HG02938 (cell line): ENCODE results near the gene SMG5.

Source experiments
- ATAC-seq: cut with Tn5 transposase; IDR thresholded peaks from one replicate; pipeline ENCODE4 v1.9.1; 2021; ENCODE audit warnings: mild to moderate bottlenecking, moderate library complexity; ENCODE audit not compliant: unreplicated experiment

SMG5 gene

DNA sequence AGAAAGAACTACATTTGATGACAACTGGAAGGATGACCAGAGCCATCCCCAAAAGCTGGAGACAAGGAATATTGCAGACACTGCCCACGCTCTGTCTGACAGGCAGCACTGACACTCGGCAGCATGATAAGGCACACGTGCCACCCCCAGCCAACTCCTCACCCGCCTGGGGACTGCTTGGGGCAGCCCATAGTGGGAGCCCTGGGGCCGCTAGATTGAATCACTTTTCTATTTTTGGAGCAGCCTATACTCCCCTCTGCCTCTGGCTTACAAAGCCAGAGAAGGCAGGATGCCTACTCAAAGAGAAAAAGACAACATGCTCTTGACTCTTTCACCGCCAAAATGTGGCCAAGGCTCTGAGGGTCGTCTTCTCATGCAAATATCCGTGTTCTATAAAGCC is 1.3 kb downstream of the SMG5 start:
- ATAC-seq: no peak

DNA sequence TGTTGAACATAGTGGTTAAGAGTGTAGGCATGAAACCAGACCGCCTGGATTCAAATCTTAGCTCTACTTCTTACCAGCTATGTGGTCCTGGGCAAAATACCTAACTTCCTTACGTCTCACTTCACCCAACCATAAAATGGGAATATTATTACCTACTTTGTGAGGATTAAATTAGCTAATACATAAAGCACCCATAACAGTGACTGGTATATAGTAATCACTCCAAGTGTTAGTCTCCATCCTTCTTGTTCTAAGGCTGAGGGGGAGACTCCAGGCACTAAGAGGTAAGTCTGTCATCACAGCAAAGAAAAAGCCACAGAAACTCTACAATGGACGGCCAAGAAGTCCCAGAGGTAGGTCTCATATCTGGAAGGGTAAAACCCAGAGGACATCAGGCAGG is 2.8 kb downstream of the SMG5 start:
- ATAC-seq: no peak

DNA sequence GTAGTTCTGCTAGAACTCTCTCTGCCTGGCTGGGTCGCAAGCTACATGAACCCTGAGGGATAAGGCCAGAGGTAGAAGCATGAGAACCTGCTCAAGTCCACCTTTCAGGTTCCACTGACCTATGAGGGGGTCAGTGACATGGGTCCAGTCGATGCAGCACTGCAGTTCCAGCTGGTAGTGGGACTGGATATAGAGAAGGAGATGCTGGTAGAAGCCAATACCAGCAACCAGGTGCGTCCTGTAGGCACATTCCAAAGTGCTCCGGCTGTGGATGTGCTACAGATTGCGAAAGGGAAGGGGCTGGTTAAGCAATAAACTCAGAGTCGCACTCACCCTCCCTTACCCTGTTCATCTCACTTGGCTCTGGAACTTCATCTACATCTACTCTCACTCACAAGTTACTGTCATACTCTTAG is 5.7 kb downstream of the SMG5 start:
- no peak for ATAC-seq

DNA sequence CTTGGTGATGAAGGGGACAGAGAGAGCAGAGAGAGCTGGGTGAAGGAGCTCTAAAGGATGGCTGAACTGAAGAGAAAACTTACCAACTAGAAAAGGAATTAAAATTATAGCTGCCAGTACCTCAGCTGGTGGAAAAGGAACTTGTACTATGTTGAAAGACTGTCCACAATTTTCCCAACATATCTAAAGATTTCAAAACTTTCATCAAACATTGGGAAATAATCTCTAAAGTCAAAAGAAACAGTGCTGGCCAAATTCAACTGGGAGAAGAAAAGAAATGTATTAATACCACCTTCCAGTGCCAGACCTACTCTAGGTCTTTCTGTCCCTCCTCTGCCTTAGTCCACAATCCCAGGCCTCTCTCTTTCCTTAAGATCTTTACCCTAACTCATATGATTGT is 6.1 kb downstream of the SMG5 start:
- ATAC-seq: no peak

DNA sequence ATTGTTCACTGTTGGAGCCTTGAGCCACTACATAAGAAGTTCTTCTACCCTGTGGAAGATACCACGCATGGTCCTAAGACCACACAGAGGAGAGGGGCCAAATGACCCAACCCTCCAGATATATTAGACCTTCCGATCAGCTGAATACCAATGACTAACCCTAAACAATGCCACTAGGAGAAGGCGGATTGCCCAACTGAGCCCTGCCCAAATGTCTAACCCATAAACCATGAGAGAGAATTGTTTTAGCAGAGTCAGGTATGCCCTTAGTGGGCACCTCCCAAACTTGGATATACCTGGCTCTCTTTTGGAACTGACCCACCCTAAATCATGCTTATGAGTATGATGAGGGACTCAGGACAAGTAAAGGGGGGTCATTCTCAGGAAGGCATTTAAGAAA is 12.3 kb downstream of the SMG5 start:
- no peak for ATAC-seq

DNA sequence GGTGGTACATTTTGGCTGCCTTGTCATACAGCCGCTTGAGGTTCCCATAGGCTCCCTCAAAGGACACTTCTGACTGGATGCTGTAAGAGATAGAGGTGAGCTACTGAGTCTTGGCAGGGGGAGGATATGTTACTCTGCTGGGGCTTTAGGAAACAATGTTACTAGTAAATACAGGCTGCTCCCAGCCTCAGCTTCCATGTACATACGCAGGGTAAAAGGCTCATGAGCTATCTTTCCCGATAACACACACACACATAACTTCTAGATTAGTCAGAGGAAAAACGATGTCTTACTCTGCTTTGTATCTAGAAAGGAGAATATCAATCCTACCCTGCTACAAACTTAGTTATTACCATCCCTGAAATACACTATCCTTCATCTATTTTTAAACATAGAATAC is 14.3 kb downstream of the SMG5 start:
- ATAC-seq: no peak

DNA sequence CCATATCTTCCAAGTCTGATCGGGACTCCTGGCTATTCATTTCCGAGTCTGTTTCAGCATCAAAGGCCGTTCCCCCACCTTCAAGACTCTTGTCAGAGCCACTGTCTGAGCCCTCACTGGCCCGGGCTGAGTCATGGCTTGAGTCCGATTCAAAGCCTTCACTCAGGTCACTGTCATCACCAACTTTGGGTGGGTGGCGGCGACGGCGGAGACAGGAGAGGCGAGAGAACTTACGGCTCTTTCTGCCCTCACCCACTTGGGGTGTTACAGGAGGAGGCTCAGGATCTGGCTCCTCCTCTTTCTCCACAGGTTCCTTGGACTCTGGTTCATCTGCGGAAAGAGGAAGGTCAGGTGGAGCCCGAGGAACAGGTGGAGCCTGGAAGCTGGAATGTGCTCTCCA is 16.6 kb downstream of the SMG5 start:
- no peak for ATAC-seq

DNA sequence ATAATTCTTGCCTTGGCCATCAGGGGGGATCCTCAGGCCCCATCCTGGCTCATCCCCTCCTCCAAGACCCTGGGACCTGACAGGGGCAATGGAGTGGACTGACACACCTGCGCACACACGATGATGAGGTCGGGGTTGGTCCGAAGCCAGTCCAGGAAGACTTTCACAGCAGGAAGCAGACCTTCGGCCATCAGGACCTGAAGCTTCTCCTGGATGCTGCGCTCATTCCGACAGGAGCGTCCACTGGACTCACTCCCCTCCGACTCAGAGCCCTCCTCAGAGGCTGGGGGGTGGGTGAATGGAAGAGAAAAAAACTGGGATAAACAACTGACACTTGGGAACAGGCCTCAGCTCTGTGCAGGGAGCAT is 19.4 kb downstream of the SMG5 start:
- ATAC-seq: no peak

DNA sequence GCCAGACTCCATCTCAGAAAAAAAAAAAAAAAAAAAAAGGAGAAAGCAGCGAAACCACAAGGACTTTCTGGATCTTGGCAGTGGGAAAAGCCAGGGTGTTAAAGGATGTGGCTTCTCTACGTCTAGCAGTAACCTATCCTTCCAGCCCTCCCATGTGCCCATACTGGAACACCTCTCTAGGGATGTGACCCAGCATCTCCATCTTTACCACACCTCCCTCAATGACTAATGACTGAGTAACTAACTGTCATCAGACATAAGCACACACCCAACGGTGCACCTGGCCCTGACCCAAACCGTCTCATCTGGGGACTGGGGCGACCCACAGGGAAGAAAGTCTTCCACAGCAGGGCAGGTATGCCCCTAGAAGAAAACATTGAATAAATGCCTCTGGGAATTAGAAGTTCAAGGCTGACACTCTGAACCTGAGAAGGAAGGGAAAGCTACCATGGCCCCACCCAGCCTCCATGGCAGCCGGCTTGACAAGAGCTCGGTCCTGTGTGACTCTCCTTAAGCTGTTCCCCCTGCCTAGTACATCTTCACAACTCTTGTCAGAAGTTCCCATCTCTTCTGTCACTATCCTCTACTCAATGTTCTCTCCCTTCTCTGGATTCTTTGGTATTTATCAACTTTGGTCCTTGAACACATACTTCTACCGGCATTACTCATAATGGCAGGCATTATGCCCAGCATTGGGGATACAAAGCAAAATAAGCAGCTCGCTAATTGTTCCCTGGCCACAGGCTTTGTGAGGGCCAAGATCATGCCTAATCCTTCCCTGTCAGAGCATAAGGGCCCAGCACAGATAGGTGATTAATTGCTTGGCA is 20.0 kb downstream of the SMG5 start:
- no peak for ATAC-seq

DNA sequence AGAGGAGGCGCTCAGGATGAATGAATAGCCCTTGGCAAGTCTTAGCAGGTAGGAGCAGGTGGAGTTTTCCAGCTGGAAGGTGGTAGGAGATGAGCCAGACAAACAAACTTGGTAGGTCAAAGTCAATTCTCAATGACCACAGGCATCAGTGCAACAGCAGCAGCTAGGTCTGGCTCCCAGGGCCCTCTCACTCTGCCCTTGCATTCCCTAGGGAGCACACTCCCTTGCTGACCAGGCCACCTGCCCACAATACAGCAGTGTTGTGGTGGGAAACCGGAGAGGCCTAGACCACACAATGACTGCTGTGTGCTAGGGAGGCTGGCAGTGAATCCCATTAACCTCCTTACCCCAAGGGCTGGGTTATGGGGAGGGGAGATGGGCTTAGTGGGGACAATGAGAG is 21.7 kb downstream of the SMG5 start:
- ATAC-seq: no peak

DNA sequence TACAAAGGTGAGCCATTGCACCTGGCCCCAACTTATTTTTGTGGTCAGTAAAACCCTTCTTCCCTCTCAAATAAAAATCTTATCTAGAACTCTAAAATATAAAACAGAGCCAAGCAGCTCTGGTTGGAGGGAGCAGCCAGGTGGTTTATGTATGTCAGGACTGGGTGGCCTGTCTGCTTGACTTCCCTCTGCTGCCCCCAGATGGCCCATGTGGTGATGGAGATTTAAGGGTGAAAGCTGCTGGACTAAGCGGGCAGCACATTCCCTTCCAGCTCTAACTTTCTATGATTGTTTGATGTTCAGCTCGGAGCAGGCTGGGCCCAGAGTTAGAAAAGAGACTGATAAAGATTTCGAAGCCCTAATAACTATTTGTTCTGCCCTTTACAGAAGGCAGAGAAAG is 22.8 kb downstream of the SMG5 start:
- no peak for ATAC-seq

DNA sequence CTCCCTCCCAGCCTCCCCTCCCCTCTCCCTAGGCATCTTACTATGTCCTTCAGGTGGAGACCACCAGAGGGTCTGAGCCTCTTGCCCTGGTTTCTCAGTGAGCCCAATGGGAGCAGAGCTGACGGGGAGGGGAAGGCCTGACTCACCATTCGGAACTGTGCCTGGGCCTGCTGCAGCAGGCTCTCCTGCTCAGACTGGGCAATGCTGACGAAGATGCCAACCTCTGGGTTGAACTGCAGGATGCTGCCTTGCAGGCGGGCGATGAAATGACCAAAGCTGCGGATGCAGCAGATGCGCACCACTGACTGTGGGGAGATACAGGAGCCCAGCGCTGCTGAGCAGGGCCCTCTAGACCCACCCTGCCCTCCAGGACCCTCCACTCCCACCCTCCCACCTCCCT is 23.8 kb downstream of the SMG5 start:
- ATAC-seq: no peak

DNA sequence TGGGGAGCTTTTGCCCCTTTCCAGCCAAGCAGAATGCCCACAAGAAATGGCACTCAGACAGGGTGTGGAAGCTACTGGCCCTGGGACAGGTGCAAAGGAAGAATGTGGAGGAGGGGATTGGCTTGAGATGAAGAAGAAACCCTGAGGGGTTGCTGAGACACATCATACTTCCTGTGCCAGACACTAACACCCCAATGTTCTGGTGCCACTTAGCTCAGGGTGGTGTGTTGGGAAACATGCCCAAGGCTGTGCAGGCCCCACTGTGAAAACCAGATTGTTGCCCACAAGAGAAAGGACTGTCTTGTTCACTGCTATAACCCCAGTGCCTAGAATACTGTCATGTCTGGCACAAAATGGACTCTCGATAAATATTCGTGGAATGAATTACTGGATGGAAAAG is 24.9 kb downstream of the SMG5 start:
- no peak for ATAC-seq

DNA sequence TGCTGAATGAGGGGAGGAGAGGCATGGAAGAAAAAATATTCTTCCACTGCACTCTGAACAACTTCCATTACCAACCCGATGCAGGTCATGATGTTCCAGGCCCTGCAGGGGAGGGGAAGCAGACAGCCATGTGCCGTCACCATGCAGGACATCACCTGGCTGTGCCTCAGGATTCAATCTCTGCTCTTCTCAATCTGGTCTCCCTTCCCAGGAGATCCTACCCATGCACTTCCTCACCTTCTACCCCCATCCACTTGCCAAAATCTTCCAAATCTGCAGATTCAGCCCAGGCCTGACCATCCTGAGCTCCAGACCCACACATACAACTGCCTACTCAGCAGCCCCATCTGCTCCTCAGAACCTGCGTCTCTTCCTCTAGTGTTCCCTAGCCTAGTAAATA is 29.0 kb downstream of the SMG5 start:
- no peak for ATAC-seq

DNA sequence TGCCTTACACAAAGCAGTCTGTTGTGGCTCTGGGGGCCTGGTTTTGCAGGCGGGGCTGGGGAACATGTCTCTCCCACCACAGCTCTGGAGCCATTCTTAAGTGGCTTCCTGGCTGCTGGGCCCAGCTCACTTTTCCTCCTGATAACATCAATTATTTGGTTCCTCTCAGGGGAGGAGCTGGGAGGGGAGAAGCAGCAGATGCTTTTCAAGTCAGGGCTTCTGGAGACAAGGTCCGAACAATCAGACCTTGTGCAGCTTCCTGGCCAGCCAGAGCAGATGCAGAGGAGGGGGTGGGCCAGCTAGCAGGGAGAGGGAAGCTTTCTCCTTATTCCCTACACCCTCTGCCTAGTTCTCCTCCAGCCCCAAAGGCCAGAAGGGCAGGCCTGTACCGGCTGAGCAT is 31.1 kb downstream of the SMG5 start:
- ATAC-seq: no peak

DNA sequence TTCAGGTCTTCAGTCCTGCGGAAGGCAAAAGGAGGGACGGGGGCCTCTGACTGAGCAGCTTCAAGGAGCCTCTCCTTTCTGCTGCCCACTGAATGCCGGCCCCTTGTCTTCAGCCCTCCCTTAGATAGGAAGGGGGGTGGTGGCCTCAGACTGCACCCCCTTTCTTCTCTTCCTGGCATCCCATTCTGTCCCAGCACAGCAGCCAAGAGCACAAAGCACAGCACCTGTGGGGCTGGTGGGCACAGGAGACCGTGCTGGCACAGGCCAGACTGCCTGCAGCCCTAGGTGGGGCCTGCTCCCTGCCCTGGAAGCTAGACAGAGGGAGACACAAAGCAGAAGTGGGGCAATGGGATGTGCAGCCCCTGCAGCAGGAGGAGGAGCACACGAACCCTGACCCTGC is 33.0 kb downstream of the SMG5 start:
- ATAC-seq: no peak

DNA sequence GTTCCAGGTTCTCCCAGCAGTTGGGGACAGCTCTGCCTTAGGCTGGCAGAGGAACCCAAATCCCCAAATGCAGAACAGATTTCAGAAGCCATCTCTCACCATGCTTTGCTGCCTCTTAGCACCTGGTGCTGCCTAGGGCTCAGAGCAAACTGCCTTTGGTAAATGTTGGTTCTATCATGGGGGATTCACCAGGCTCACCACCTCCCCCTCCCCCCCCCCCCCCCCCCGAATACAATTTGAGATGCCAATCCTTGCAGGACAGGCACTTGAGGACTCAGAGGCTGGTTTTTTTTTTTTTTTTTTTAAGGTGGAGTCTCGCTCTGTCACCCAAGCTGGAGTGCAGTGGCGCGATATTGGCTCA is 34.3 kb downstream of the SMG5 start:
- ATAC-seq: no peak

DNA sequence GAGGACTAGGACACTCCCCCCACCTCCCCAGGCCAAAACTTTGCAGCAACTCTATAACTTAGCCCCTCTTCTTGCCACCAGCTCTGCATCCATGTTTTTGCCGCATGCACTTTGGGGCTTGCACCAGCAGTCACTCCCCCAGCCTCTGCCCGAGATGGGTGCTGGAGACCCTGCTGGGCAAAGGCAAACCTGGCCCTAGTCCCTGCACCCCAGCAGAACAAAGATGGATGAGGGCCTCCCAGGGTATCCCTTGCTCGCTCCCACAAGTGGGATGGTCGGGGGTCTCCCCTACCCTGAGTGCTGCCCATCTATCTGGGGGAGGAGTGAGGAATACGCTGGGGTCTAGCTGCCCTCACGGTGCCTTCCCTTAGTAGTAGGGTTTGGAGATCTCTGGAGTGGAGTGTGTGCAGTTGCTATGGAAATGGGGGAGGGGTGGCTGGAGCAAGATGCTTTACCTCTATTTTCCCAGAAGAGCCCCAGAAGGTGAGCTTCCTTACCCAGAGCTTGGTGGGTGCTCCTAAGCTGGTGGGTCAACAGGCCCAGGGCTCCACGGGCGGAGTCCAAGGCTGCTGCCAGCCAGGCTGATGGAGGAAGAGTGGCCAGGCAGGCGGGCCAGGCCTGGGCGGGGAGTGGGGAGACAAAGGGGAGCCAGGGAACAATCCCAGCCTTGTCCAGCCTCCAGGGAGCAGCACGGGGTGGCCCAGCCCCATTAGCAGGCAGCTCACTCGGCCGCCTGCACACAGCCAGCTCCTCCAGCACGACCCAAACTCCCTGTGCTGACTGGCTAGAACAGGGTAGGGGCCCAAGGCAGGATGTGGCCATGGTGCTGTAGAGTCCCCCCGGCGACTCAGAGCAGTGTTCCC is 34.9 kb downstream of the SMG5 start, which contains the start of gene PAQR6:
Gene PAQR6, minus strand, starts transcription at position 597 of the 863 bp plus-strand sequence. CDS start 1,325 bp downstream, outside the sequence.
- ATAC-seq: no peak

DNA sequence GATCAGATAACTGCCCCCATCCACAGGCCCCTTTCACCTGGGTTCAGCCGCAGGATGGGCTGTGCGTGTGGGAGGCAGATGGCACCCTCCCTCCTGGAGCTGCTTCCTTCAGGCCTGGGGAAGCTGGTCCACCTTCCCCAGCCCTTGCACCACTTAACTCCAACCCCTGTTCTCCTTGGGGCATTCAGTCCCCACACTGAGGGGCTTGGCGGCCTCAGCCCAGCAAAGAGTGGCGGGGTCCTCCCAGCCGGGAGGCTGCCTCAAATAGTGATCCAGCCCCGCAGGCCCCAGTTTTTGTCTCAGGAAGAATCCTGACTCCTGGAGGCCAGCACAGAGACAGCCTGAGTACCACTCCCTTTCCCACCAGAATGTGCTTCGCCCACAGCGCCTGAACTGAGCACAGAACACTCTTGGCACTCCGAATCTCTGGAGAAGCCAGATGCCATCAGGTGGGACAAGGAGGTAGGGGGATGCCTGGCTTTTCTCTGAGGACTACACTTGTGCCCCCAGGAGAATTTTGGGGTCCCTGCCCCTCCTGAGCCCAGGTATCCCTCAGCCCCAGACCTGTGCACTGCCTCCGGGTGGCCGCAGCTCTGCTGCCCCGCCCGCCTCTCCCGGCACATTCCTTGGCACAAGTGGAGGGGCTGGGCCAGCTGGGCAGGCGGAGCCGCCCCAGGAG is 35.7 kb downstream of the SMG5 start:
- ATAC-seq: no peak

DNA sequence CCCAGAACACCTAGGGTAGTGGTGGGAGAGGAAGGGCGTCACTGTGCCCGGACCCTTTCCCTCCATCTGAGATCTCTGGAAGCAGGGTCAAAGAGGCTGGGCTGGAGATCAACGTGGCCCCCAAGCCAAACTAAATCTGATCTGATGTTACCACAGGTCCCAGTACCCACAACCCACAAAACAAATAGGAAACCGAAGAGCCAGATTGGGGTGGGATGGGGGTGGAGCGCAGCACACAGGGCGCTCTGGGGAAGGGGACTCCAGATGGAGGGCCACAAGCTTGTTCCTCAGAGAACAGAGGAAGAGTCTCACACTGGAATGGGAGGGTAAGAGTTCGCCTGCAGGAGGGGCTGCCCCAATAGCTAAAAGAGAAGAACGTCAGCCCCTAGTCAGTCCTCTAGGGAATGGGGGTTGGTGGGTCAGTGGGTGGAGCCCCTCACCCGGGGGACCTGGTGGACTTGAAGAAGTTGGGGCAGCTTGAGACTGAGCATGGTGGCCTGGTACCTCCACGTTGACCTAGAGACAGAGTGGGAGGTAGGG is 36.3 kb downstream of the SMG5 start:
- no peak for ATAC-seq

DNA sequence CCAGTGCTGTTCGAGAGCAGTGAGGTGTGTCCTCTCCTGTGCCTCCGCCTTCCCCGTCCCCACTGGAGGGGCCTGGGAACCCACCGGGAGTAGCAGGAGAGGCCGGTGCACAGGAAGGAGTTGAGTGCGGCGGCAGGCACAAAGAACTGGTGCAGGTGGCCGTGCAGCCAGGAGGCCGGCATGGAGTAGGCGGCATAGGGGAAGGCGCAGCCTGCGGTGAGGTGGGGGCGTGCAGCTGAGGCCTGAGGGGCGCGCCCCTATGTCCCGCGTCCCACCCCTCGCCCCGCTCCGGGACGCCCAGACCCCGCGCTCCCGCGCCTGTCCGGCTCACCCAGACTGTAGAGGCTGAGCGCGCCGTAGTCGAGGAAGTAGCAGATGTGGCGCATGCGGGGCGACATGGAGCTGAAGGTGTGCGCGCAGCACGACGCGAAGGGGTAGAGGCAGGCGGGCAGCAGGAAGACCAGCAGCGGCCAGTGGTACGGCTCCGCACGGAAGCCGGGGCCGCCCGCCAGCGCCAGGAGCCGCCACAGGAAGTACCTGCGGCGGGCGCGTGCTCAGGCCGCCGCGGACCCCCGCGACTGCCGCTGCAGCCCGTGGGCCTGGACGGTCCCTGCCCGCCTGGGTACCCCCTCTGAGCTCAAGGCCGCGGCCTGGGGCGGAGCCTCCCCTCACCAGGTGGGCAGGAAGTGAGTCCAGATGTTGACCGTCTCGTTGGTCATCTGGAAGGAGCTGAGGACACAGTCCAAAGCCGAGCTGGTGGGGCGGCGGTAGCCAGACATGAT is 37.0 kb downstream of the SMG5 start:
- no peak for ATAC-seq
